Measurements from ENCODE around the gene TCEAL4. TPM values are rescaled to one million over a fixed set of nuclear protein-coding genes. Genes with fewer than 3 reads are reported as not detected.

TCEAL4 gene
- polyA plus RNA-seq, 3 donors from 2014 or later = 1.6 to 10.8 (median 4.8) TPM

GRCh38 chrX:103613362-103613890 lies 28.1 kb downstream of the TCEAL4 start:
- H3K4me3 Mint-ChIP-seq = no peak overlapping the region
- no peaks in the 10 kb centered on the region for H3K36me3 Mint-ChIP-seq
- no peak for DNase-seq
- H3K27ac Mint-ChIP-seq = no peak overlapping the region
- H3K9me3 Mint-ChIP-seq = no peaks in the 10 kb centered on the region
- H3K4me1 Mint-ChIP-seq = peaks cover 0 to 5% of the 10 kb centered on the region in 2 donors
- H3K27me3 Mint-ChIP-seq (ENCODE audit: low read depth in 3 of 3) = peaks cover 0 to 5% (median 2%) of the 10 kb centered on the region in 3 donors

DNA sequence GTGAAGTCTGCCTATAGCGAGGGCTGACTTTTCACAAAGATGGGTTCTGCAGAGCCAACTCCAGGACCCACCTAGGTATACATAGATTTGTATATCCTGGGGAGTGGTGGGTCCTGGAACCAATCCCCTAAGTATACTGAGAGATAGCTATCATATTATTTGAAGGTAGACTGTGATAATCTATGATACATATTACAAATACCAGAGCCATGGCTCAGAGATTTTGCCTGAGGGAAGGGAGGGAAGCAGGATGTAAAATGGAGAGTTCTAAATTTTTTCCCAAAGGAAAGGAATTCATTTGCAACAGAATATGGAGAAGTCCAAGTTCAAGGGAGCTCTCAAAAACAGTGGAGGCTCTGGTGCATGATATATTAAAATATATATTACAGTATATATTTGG lies 29.7 kb downstream of the TCEAL4 start:
- Mint-ChIP-seq H3K27ac (no peak overlapping the region), H3K4me3 (no peak overlapping the region), H3K36me3 (no peaks in the 10 kb centered on the region), H3K9me3 (no peaks in the 10 kb centered on the region), H3K27me3 (ENCODE audit: low read depth in 3 of 3) (peaks cover 0 to 2% (median 0%) of the 10 kb centered on the region in 3 donors), H3K4me1 (no peaks in the 10 kb centered on the region)
- no peak for DNase-seq

GRCh38 chrX:103615781-103616371 lies 30.6 kb downstream of the TCEAL4 start:
- no peaks in the 10 kb centered on the region for H3K9me3 Mint-ChIP-seq
- no peak overlapping the region for H3K27ac Mint-ChIP-seq
- no peaks in the 10 kb centered on the region for H3K36me3 Mint-ChIP-seq
- H3K27me3 Mint-ChIP-seq (ENCODE audit: low read depth in 3 of 3) = peaks cover 0 to 2% (median 0%) of the 10 kb centered on the region in 3 donors
- DNase-seq = no peak
- no peak overlapping the region for H3K4me3 Mint-ChIP-seq
- H3K4me1 Mint-ChIP-seq = no peaks in the 10 kb centered on the region

DNA sequence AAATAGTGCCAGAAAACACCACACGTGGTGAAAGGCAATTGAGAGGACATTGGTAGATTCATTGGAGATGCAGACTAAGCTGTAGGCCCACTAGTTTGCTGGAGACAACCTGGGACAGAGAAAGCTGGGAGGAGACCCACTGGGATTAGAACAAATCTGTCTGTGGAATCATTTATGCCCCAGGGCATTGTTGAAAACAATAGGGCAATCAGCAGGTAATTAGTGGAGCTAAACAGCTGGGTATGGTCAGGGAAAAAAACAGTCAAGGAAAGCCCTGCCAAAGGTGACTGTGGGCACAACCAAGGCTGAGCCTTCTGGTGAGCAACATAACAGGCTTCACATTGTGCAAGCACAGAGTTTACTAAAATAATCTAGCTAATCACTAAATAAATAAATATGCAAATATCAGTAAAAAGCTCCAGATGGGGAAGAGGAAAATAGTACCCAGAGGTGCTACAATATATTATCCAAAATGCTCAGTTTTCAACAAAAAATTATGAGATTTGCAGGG lies 31.4 kb downstream of the TCEAL4 start:
- no peak overlapping the region for H3K4me3 Mint-ChIP-seq
- DNase-seq = no peak
- H3K27me3 Mint-ChIP-seq (ENCODE audit: low read depth in 3 of 3) = peaks cover 0 to 4% (median 0%) of the 10 kb centered on the region in 3 donors
- no peaks in the 10 kb centered on the region for H3K4me1 Mint-ChIP-seq
- H3K36me3 Mint-ChIP-seq = no peaks in the 10 kb centered on the region
- no peak overlapping the region for H3K27ac Mint-ChIP-seq
- H3K9me3 Mint-ChIP-seq = no peaks in the 10 kb centered on the region

GRCh38 chrX:103624111-103624510 lies 38.8 kb downstream of the TCEAL4 start:
- H3K27me3 Mint-ChIP-seq (ENCODE audit: low read depth in 3 of 3) = peaks cover 0 to 5% (median 0%) of the 10 kb centered on the region in 3 donors
- no peaks in the 10 kb centered on the region for H3K36me3 Mint-ChIP-seq
- H3K4me1 Mint-ChIP-seq = peaks cover 6 to 8% of the 10 kb centered on the region in 2 donors
- H3K9me3 Mint-ChIP-seq = no peaks in the 10 kb centered on the region
- no peak for DNase-seq
- H3K27ac Mint-ChIP-seq = no peak overlapping the region
- no peak overlapping the region for H3K4me3 Mint-ChIP-seq

DNA sequence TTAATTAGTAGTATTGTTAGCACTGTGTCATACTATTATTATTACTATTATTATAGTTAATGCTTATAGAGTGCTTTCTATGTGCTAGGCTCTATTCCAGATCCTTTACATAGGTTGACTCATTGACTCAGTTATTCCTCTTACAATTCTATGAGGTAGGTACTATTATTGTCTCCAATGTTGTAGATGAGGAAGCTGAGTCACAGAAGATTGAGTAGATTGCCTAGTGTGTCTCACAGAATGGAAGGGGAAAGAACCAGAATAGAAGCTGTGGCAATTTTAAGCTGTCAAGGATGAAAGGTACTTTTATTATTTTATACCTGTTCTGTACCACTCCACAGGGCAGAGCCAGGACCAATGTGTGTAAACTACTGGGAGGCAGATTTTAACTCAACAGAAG lies 41.5 kb downstream of the TCEAL4 start:
- no peak for DNase-seq
- Mint-ChIP-seq H3K27ac (no peak overlapping the region), H3K4me3 (no peak overlapping the region), H3K27me3 (ENCODE audit: low read depth in 3 of 3) (peaks cover 0 to 3% (median 0%) of the 10 kb centered on the region in 3 donors), H3K36me3 (no peaks in the 10 kb centered on the region), H3K4me1 (peaks cover 14 to 17% of the 10 kb centered on the region in 2 donors), H3K9me3 (no peaks in the 10 kb centered on the region)

DNA sequence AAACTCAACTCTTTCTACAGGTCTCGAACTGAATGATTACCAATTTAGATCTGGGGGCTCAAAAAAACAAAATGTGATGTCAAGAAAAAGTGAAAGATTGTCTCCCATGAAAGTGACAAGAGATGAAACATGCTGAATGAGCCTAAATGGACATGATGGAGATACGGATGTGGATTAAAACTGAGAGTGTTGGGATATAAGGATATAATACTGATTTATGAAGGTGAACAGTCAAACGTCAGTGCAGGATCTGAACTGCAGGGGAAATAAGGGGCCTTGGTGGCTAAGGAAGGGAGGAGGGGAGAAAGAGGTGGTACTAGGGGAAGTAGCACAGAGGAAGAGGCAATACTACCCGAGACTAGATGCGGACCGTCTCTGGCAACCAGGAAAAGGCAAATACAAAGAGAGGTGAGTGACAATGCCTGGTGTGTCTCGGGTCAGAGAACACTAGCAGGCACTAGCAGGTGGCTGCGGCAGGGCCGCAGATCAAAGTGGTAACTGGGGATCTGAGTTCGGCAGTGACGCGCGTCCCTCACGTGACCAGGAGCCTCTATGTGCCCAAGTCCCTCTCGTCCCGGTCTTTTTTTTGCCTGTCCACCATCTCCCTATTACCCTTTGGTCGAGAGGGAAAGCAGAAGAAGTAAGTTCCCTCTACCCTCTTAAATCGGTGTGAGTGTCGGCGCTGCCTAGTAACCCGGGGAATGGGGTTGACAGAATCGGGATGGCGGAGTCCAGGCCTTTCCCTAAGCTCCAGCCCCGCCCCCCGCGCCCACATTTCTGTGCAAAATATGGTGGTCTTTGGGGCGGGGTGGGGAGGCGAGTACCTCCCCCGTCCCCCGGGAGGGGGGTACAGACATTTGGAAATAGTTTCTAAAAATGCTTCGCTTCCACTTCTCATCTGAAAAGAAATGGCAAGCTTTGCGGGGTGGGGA lies 43.3 kb downstream of the TCEAL4 start, which contains the start of gene TCEAL1:
Gene TCEAL1, plus strand, starts transcription at position 590 of the 932 bp plus-strand sequence. CDS start 942 bp downstream, outside the sequence.
- H3K9me3 Mint-ChIP-seq = no peaks in the 10 kb centered on the region
- peak; percentile 37 to 47 (median 45) for DNase-seq

GRCh38 chrX:103629318-103630170 lies 44.2 kb downstream of the TCEAL4 start:
- H3K9me3 Mint-ChIP-seq = no peaks in the 10 kb centered on the region
- H3K27ac Mint-ChIP-seq = peak overlapping the region; percentile 50 to 93 (median 80)
- H3K27me3 Mint-ChIP-seq (ENCODE audit: low read depth in 3 of 3) = peaks cover 0 to under 1% (median 0%) of the 10 kb centered on the region in 3 donors
- H3K4me1 Mint-ChIP-seq = peaks cover 12 to 17% of the 10 kb centered on the region in 2 donors
- peak overlapping the region; percentile 78 to 91 (median 89) for H3K4me3 Mint-ChIP-seq
- H3K36me3 Mint-ChIP-seq = no peaks in the 10 kb centered on the region
- peak; percentile 14 to 28 (median 22) for DNase-seq

More for the DNA sequence above, 43.3 kb downstream of the TCEAL4 start, which contains the start of gene TCEAL1:
- peak within 1 kb of the TSS; percentile 78 to 91 (median 89) for H3K4me3 Mint-ChIP-seq
- H3K27me3 Mint-ChIP-seq (ENCODE audit: low read depth in 3 of 3) = peaks cover 0 to 3% (median 0%) of the 10 kb centered on the region in 3 donors
- peak within 1 kb of the TSS; percentile 50 to 93 (median 80) for H3K27ac Mint-ChIP-seq
- peaks cover 14 to 17% of the 10 kb centered on the region in 2 donors for H3K4me1 Mint-ChIP-seq
- no peaks in the 10 kb centered on the region for H3K36me3 Mint-ChIP-seq

- Mint-ChIP-seq H3K4me1 (peaks cover 12 to 17% of the 10 kb centered on the region in 2 donors), H3K27ac (peak overlapping the region in 5 of 6 donors; percentile 50 to 93 (median 81)), H3K27me3 (ENCODE audit: low read depth in 3 of 3) (no peaks in the 10 kb centered on the region), H3K36me3 (no peaks in the 10 kb centered on the region), H3K9me3 (no peaks in the 10 kb centered on the region), H3K4me3 (peak overlapping the region; percentile 78 to 91 (median 89))
- DNase-seq = no peak
Measured at GRCh38 chrX:103630171-103630511, 44.8 kb downstream of the TCEAL4 start.

DNA sequence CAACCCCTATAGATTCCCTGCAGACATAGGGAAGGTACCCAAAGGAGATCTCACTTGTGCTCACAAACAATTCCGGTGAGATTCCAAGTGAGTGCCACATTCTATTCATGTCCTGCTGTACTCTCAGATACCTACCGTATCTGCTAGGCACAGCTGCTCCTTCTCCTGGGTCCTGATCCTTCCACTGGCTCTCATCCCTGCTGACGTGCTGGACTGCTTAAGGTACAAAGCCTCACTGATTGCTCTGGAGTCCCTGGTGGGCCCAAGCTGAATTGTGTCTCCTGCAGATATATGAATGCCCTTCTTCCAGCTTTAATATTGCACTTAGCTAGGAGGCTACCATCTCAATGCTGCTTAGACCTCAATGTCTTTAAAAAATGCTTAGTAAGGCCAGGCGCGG lies 45.8 kb downstream of the TCEAL4 start:
- Mint-ChIP-seq H3K27me3 (ENCODE audit: low read depth in 3 of 3) (peaks cover 0 to 3% (median 0%) of the 10 kb centered on the region in 3 donors), H3K27ac (no peak overlapping the region), H3K9me3 (no peaks in the 10 kb centered on the region), H3K4me1 (peaks cover 12 to 17% of the 10 kb centered on the region in 2 donors), H3K4me3 (no peak overlapping the region), H3K36me3 (no peaks in the 10 kb centered on the region)
- no peak for DNase-seq

DNA sequence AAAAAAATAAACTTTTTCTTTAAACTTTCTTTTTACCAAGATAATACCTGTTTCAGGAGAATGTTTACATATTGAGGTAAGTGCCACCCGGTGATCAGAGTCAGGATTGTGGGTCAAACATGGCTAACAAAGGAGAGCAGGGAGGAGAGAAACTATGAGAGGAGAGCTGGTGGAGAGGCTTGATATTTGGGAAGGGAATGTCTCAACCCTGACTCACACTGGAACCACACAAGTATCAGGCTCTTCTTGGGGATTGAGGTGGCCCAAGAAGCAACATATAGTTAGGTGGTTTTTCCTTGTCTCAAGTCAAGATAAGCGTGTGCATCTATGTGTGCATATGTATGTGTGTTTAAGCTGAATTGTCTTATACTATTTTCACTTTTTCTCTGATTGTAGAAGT lies 50.1 kb downstream of the TCEAL4 start:
- DNase-seq = no peak
- Mint-ChIP-seq H3K27me3 (ENCODE audit: low read depth in 3 of 3) (peaks cover 0 to 6% (median 4%) of the 10 kb centered on the region in 3 donors), H3K36me3 (no peaks in the 10 kb centered on the region), H3K4me3 (no peak overlapping the region), H3K4me1 (no peaks in the 10 kb centered on the region), H3K9me3 (no peaks in the 10 kb centered on the region), H3K27ac (no peak overlapping the region)

Measured in immature natural killer cell (primary cell).